Stomach (tissue), 4 donors: ENCODE results near the gene CRYZ.

ENCODE experiments used
- CTCF ChIP-seq, 7 experiments: fragments of 450-650 bp in 4 of 7; fragments of 200-600 bp in 3 of 7; sonication (generic) in 3 of 7; IDR thresholded peaks; one replicate each; pipeline ENCODE4 v1.5.1; 2016 to 2019; ENCODE audit warnings: antibody characterized with exemption in 7 of 7, control low read depth in 2 of 7, mild to moderate bottlenecking in 1 of 7
- POLR2A ChIP-seq, 4 donors: fragments of 450-650 bp; IDR thresholded peaks; one replicate each; pipeline ENCODE4 v1.6.1; 2016; ENCODE audit warnings: antibody characterized with exemption in 4 of 4, control low read depth in 2 of 4, mild to moderate bottlenecking in 1 of 4, moderate library complexity in 1 of 4

DNA sequence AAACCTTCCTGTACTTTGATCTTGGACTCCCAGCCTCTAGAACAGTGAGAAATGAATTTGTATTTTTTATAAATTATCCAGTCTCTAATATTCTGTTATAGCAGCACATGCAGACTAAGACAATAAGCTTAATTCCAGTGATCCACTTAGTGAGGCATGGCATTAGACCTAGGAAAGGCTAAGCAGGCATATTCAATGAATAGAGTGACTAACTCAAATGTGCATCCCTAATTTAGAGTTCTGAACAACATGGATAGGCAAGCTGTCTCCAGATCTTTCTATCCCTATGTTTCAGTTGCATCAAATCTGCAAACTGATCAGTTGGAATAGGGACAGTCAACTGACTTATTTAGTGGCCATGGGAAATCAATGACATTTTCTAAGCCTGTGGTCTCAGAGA is 54.9 kb downstream of the CRYZ start:
- no peak for TF ChIP-seq POLR2A (IDR thresholded peaks at IDR 0.05)
- no peak for TF ChIP-seq CTCF (IDR thresholded peaks at IDR 0.05)
